ENCODE measurements around the gene SLC6A19. TPM values are rescaled to one million over a fixed set of nuclear protein-coding genes. Genes with fewer than 3 reads are reported as not detected.

The SLC6A19 gene
- total and polyA plus RNA-seq, 4 donors: 0.17 to 4.9 (median 0.91) TPM

DNA sequence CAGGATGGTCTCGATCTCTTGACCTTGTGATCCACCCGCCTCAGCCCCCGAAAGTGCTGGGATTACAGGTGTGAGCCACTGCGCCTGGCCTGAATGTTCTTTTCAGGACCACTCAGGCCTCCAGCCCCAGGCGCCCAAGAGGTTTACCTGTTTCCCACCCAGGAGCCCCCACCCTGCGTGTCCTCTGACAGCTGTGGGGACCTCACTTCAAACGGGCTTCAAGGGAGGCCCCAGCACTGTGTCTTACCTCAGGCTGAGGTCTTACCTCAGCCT lies 19.1 kb upstream of the SLC6A19 start:
- no peak for DNase-seq (ENCODE audit: low spot score)
- 59% methylated on average over 7 of the region's 7 CpGs for WGBS
- Histone ChIP-seq H3K4me3 (ENCODE audit: low read depth in 1 of 3, low read length in 3 of 3) (peak overlapping the region; percentile 30 to 55 (median 35)), H3K4me1 (ENCODE audit: control insufficient read depth in 4 of 4, insufficient read depth in 4 of 4, low read length in 3 of 4) (peaks cover 34 to 59% (median 52%) of the 10 kb centered on the region in 4 donors), H3K9ac (ENCODE audit: low read depth in 1 of 2, low read length in 2 of 2) (no peak overlapping the region), H3K27me3 (ENCODE audit: control insufficient read depth in 4 of 4, insufficient read depth in 4 of 4, low read length in 3 of 4) (no peaks in the 10 kb centered on the region), H3K9me3 (ENCODE audit: control insufficient read depth in 4 of 4, low read length in 3 of 4) (no peaks in the 10 kb centered on the region), H3K27ac (ENCODE audit: low read depth in 1 of 2, low read length in 2 of 2) (peak overlapping the region; percentile 66 to 75), H3K36me3 (ENCODE audit: control insufficient read depth in 4 of 4, insufficient read depth in 3 of 4, low read depth in 1 of 4, low read length in 3 of 4) (no peaks in the 10 kb centered on the region)
- no peak for TF ChIP-seq EGR1 (IDR thresholded peaks at IDR 0.05; ENCODE audit: low read depth in 2 of 2)
- TF ChIP-seq NR2F2 (IDR thresholded peaks at IDR 0.05): no peak
- no peak for TF ChIP-seq ATF3 (IDR thresholded peaks at IDR 0.05)
- TF ChIP-seq JUND (IDR thresholded peaks at IDR 0.05): no peak
- TF ChIP-seq HNF4A (conservative IDR thresholded peaks at IDR 0.05): no peak
- TF ChIP-seq TAF1 (conservative IDR thresholded peaks at IDR 0.05): no peak
- no peak for TF ChIP-seq REST (IDR thresholded peaks at IDR 0.05)
- TF ChIP-seq FOXA2 (IDR thresholded peaks at IDR 0.05): no peak
- no peak for TF ChIP-seq RAD21 (IDR thresholded peaks at IDR 0.05)
- no peak for TF ChIP-seq YY1 (IDR thresholded peaks at IDR 0.05)
- no peak for TF ChIP-seq HNF4G (IDR thresholded peaks at IDR 0.05)

GRCh38 chr5:1182633-1183423 lies 18.6 kb upstream of the SLC6A19 start:
- TF ChIP-seq YY1 (IDR thresholded peaks at IDR 0.05) (peak; percentile 77), EGR1 (IDR thresholded peaks at IDR 0.05; ENCODE audit: low read depth in 2 of 2) (peak; percentile 31 to 50), TAF1 (conservative IDR thresholded peaks at IDR 0.05) (peak; percentile 88), RAD21 (IDR thresholded peaks at IDR 0.05) (peak in 1 of 2 donors; percentile 35), NR2F2 (IDR thresholded peaks at IDR 0.05) (peak; percentile 35), ATF3 (IDR thresholded peaks at IDR 0.05) (no peak), FOXA1 (IDR thresholded peaks at IDR 0.05) (no peak), RXRA (IDR thresholded peaks at IDR 0.05) (peak; percentile 81 to 89), HNF4G (IDR thresholded peaks at IDR 0.05) (peak; percentile 53), HNF4A (conservative IDR thresholded peaks at IDR 0.05) (peak; percentile 76 to 81), JUND (IDR thresholded peaks at IDR 0.05) (no peak), REST (IDR thresholded peaks at IDR 0.05) (peak; percentile 74), GABPA (IDR thresholded peaks at IDR 0.05 in 1 of 2, conservative IDR thresholded peaks at IDR 0.05 in 1 of 2) (no peak), SP1 (IDR thresholded peaks at IDR 0.05) (peak; percentile 95)
- TF ChIP-seq, protein P1, sequence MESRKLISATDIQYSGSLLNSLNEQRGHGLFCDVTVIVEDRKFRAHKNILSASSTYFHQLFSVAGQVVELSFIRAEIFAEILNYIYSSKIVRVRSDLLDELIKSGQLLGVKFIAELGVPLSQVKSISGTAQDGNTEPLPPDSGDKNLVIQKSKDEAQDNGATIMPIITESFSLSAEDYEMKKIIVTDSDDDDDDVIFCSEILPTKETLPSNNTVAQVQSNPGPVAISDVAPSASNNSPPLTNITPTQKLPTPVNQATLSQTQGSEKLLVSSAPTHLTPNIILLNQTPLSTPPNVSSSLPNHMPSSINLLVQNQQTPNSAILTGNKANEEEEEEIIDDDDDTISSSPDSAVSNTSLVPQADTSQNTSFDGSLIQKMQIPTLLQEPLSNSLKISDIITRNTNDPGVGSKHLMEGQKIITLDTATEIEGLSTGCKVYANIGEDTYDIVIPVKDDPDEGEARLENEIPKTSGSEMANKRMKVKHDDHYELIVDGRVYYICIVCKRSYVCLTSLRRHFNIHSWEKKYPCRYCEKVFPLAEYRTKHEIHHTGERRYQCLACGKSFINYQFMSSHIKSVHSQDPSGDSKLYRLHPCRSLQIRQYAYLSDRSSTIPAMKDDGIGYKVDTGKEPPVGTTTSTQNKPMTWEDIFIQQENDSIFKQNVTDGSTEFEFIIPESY (IDR thresholded peaks at IDR 0.05): no peak
- TF ChIP-seq, protein P2, sequence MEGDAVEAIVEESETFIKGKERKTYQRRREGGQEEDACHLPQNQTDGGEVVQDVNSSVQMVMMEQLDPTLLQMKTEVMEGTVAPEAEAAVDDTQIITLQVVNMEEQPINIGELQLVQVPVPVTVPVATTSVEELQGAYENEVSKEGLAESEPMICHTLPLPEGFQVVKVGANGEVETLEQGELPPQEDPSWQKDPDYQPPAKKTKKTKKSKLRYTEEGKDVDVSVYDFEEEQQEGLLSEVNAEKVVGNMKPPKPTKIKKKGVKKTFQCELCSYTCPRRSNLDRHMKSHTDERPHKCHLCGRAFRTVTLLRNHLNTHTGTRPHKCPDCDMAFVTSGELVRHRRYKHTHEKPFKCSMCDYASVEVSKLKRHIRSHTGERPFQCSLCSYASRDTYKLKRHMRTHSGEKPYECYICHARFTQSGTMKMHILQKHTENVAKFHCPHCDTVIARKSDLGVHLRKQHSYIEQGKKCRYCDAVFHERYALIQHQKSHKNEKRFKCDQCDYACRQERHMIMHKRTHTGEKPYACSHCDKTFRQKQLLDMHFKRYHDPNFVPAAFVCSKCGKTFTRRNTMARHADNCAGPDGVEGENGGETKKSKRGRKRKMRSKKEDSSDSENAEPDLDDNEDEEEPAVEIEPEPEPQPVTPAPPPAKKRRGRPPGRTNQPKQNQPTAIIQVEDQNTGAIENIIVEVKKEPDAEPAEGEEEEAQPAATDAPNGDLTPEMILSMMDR (IDR thresholded peaks at IDR 0.05; ENCODE audit: low read depth, low read length, missing input control): no peak
- TF ChIP-seq, protein P3, sequence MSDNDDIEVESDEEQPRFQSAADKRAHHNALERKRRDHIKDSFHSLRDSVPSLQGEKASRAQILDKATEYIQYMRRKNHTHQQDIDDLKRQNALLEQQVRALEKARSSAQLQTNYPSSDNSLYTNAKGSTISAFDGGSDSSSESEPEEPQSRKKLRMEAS (IDR thresholded peaks at IDR 0.05): peak; percentile 77
- 33% methylated on average over 31 of the region's 31 CpGs for WGBS
- no peaks in the 10 kb centered on the region for H3K9me3 ChIP-seq (ENCODE audit: control insufficient read depth in 4 of 4, low read length in 3 of 4)
- peaks cover 34 to 59% (median 52%) of the 10 kb centered on the region in 4 donors for H3K4me1 ChIP-seq (ENCODE audit: control insufficient read depth in 4 of 4, insufficient read depth in 4 of 4, low read length in 3 of 4)
- H3K27ac ChIP-seq (ENCODE audit: low read depth in 1 of 2, low read length in 2 of 2): peak overlapping the region; percentile 66 to 75
- H3K9ac ChIP-seq (ENCODE audit: low read depth in 1 of 2, low read length in 2 of 2): no peak overlapping the region
- no peaks in the 10 kb centered on the region for H3K27me3 ChIP-seq (ENCODE audit: control insufficient read depth in 4 of 4, insufficient read depth in 4 of 4, low read length in 3 of 4)
- no peaks in the 10 kb centered on the region for H3K36me3 ChIP-seq (ENCODE audit: control insufficient read depth in 4 of 4, insufficient read depth in 3 of 4, low read depth in 1 of 4, low read length in 3 of 4)
- peak; percentile 67 for DNase-seq (ENCODE audit: low spot score)
- peak overlapping the region; percentile 30 to 55 (median 35) for H3K4me3 ChIP-seq (ENCODE audit: low read depth in 1 of 3, low read length in 3 of 3)
